NOMO-1 treated with dmso at 0.1 percent for 144 hours (cell line): ENCODE results near the gene GRID1.

Experiments
- DNase-seq: peaks from one replicate; lab custom pipeline; 2025; ENCODE audit not compliant: unreplicated experiment; lab: John Stamatoyannopoulos, UW

GRID1 gene

GRCh38 chr10:86340176-86340990, 26.2 kb downstream of the GRID1 start:
- no peak for DNase-seq

GRCh38 chr10:86339226-86339865, 27.2 kb downstream of the GRID1 start:
- DNase-seq: no peak

GRCh38 chr10:86337121-86337601, 29.4 kb downstream of the GRID1 start:
- DNase-seq: no peak

GRCh38 chr10:86336341-86336740, 30.3 kb downstream of the GRID1 start:
- no peak for DNase-seq

GRCh38 chr10:86335831-86336230, 30.8 kb downstream of the GRID1 start:
- DNase-seq: no peak

DNA sequence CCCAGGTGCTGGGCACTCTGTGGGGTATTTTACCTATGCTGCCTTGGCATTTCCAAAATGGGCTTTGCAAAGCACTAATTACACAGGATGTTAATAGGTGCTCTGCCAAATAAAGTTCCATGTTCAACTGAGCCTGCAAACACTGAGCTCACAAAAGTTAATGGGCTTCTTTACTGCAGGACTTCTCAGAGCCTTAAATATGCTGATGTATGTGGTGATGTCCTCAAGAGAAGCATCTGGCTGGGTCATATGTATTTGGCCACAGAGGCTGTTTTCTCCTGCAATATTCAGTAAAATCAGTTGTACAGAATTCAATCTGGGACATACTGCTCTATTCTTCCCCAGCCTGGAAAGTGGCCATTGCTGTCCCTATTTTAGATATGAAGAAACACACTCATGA, 31.3 kb downstream of the GRID1 start:
- no peak for DNase-seq

DNA sequence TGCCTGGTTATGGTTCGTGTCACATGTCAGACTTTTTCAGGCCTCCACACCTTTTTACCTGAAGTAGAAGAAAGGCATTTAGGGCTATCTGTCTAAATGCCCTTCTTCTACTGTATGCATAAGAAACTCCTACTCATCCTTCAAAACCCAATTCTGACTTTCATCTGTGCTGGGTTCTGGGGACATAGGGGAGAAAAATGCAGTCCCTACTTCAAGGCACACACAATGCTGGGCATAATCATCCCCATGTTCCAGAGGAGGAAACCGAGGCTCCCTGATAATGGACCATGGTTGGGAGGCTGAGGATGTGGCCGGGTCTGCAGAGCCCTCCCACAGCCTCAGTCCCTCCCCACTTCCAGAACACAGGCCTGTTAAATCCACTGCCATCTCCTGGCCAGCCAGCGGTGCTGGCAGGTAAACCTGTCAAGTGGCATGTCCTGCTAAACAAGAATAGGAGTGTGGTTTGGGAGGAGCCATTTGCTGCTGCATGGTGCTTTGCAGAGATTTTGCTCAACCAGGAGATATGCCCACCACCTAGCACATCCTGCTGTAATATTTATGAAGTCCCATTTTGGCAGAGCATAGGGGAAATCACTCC, 32.0 kb downstream of the GRID1 start:
- DNase-seq: no peak

- DNase-seq: no peak
These were observed 32.6 kb downstream of the GRID1 start for GRCh38 chr10:86333826-86334487.

DNA sequence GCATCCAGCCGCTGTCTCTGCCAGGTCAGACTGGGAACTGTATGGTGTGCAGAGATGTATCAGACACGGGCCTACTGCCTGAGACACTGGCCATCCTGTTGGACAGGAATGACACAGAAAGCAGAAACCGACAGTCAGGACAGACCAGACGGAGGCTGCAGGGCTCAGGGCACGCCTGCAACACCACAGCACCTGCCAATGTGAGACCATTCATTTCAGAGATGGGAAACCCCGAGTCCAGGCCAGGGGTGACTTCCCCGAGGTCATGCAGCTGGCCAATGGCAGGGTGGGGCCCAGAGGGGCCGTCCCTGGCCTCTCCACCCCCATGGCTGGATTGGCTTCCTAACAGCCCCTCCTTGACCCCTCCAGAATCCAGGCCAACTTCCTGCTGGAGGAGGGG, 34.7 kb downstream of the GRID1 start:
- DNase-seq: no peak

GRCh38 chr10:86330778-86331763, 35.5 kb downstream of the GRID1 start:
- DNase-seq: no peak

GRCh38 chr10:86329896-86330680, 36.5 kb downstream of the GRID1 start:
- DNase-seq: no peak

DNA sequence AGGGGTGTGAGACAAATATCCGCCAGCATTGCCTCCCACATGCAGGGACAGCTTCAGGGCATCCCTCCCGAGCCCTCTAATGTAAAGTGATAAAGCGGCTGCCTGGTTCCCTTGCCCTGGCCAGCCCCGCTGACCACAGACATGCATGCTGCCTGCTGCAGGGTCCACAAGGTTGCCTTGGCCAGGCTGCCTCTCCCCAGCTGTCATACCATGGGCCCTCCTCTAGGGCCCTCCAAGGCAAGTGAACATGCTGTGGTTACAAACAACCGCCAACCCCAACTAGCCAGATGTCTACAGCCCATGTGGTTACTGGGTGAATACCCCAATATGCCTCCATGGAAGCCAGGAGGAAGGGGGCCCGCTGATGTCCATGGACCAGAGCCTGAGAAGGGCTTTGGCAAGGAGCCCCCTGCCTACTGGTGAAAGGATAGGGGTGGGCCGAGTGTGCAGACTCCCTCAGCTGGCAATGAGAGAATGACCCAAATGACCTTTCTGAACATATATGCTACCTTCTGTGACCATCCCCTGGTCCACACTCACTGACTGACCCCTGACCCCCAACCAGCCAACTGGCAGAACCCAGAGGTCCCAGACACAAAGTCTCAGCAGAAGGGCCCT, 37.4 kb downstream of the GRID1 start:
- no peak for DNase-seq

- DNase-seq: no peak
These were observed 38.5 kb downstream of the GRID1 start for GRCh38 chr10:86327954-86328725.

- no peak for DNase-seq
These were observed 41.4 kb downstream of the GRID1 start for GRCh38 chr10:86325158-86325557.

DNA sequence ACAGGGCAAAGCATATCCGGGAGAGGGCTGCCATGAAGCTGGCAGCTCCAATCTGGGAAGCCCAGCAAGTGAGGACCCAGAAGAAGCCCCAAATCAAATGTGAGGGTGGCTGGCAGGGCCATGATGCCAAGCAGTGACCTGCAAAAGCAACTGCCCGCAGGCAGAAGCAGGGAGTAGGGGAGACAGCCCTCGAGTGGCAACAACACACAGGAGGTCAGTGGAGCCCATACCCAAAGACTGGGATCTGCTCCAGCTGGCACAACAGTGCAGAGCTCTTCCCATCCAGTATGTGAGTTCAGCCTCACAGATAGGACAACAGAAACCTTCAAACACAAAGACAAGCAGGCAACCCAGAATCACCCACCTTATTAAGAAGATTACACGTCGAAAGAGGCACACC, 45.0 kb downstream of the GRID1 start:
- DNase-seq: no peak

DNA sequence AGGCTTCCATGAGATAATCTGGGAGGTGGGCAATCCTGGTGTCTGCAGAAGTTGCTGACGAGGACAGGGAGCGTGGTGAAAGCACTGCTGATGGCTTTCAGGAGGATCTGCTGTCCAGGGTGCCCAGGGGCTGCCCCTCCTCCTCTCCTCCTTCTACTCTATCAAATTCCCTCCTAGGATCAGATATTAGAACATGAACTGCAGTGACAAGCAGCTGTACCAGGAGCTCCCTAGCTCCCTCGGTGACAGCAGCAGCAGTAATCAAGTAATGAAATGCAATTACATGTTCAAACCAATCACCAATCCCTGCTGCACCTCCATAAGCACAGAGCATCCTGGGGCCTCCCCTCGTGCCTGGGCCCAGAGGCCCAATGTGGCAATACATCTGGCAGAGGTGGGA, 46.9 kb downstream of the GRID1 start:
- no peak for DNase-seq

GRCh38 chr10:86317949-86318725, 48.5 kb downstream of the GRID1 start:
- no peak for DNase-seq

DNA sequence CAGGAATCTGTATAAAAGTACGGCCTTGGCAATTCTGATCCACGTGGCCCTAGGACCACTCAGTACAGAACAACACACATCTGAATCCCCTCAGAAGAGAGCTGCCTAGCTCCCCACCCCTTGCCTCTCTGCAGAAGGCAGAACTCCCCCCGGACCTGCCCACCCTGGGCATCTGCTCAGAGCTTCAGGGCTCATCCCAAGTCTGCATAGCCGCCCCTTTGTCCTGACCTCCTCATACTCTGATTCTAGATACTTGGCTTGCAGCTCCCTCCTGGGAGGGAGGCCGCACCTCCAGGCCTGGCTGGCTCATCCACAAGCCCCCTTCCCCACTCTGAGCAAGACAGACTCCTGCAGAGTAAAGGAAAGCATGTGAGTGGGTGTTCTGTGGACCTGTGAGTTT, 49.6 kb downstream of the GRID1 start:
- no peak for DNase-seq
